Activated CD4-positive, alpha-beta T cell treated with anti-CD3 and anti-CD28 coated beads, Interleukin-2, Interleukin-4, amounts not matched to agents 100 ng/mL and 50 ng/mL, durations not matched to agents 16 hours and 8 hours (primary cell): ENCODE measurements around the gene RNPEPL1.

Experiments
- DNase-seq: peaks from one replicate; pipeline ENCODE4 v3.0.0-alpha.2; 2020; ENCODE audit warnings: low spot score

The RNPEPL1 gene

GRCh38 chr2:240577281-240578109 lies 9.2 kb downstream of the RNPEPL1 start:
- DNase-seq, result no peak

- DNase-seq, result no peak
Measured at GRCh38 chr2:240578110-240578450, 9.8 kb downstream of the RNPEPL1 start.

- no peak for DNase-seq
Measured at GRCh38 chr2:240578488-240578887, 10.2 kb downstream of the RNPEPL1 start.

DNA sequence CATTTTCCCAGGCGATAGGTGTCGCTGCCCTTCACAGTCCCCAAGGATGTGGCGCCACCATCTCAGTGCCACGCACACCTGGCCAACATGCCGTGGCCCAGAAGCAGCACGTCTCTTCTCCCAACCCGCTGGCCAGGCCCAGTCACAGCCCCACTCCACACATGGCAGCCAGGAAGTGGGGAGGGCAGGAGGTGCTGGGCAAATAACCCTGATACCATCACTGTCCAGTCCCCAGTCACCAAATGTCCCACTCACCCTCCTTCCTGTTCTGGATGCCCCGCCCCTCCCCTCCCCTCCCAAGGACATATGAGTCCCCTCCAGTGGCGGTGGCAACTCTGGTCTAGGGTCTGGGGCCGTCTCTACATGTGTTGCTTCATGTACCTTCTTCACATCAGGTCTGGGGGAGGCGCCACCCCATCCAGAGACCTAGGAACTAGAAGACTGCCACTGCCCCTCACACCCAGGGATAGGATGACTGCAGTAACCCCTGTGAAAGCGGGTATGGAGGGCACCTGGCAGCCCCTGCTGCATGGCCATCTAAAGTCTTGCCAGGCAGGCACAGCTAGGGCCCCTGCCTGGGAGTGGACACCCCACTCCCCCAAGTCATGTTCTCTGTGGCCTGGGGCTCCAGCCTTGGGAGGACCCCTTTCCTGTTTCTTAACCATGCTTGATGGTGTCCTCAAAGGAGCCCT lies 10.9 kb downstream of the RNPEPL1 start:
- DNase-seq, result no peak

GRCh38 chr2:240579771-240580614 lies 11.7 kb downstream of the RNPEPL1 start:
- peak; percentile 89 for DNase-seq

- no peak for DNase-seq
Measured at GRCh38 chr2:240581811-240582210, 13.5 kb downstream of the RNPEPL1 start.

DNA sequence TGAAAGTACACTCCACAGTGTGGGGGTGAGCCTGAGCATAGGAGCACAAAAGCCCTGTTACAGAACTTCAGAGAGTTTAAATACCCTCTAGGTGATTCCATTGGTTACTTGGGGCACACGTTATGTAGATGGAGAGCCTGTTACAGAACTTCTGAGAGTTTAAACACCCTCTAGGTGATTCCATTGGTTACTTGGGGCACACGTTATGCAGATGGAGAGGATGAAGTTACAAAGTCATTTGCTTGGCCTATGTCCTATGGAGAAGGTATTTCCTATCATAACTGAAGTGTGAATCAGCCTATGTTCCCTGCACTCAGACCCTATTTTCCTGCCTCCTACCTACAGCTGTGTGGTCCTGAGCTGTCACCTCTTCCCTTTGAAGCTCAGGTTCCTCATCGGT lies 14.5 kb downstream of the RNPEPL1 start:
- DNase-seq, result no peak

- DNase-seq, result no peak
Measured at GRCh38 chr2:240583774-240584173, 15.5 kb downstream of the RNPEPL1 start.

GRCh38 chr2:240584486-240585031 lies 16.3 kb downstream of the RNPEPL1 start:
- peak; percentile 34 for DNase-seq

- no peak for DNase-seq
Measured at GRCh38 chr2:240585101-240585500, 16.8 kb downstream of the RNPEPL1 start.

- no peak for DNase-seq
Measured at GRCh38 chr2:240585681-240586197, 17.5 kb downstream of the RNPEPL1 start.

GRCh38 chr2:240586198-240586918 lies 18.1 kb downstream of the RNPEPL1 start, which contains the start of gene CAPN10:
TSS of gene CAPN10 (plus strand) at chr2:240586734. CDS start at chr2:240586912, 178 bp downstream.
- peak; percentile 97 for DNase-seq

- peak; percentile 57 for DNase-seq
Measured at GRCh38 chr2:240586919-240587800, 18.9 kb downstream of the RNPEPL1 start.

- no peak for DNase-seq
Measured at GRCh38 chr2:240588006-240588655, 19.8 kb downstream of the RNPEPL1 start.

DNA sequence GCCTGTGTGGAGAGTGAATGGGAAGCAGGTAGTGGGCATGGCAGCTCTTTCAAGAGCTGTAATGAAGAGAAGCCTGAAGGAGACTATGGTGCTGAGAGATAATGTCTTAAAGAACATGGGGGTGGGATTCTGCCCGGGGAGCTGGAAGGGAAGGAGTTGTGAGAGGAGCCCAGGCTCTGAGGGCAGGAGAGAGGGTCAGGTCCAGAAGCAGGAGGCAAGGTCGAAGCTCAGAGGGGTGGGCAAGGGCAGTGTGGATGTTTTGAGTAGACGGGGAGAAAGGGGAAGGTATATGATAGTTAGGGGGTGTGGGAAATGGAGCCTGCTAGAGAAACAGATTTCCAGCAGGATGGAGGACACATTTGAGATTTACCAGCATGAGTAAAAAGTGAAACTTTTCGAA lies 20.4 kb downstream of the RNPEPL1 start:
- DNase-seq, result no peak

- no peak for DNase-seq
Measured at GRCh38 chr2:240589375-240589774, 21.1 kb downstream of the RNPEPL1 start.

DNA sequence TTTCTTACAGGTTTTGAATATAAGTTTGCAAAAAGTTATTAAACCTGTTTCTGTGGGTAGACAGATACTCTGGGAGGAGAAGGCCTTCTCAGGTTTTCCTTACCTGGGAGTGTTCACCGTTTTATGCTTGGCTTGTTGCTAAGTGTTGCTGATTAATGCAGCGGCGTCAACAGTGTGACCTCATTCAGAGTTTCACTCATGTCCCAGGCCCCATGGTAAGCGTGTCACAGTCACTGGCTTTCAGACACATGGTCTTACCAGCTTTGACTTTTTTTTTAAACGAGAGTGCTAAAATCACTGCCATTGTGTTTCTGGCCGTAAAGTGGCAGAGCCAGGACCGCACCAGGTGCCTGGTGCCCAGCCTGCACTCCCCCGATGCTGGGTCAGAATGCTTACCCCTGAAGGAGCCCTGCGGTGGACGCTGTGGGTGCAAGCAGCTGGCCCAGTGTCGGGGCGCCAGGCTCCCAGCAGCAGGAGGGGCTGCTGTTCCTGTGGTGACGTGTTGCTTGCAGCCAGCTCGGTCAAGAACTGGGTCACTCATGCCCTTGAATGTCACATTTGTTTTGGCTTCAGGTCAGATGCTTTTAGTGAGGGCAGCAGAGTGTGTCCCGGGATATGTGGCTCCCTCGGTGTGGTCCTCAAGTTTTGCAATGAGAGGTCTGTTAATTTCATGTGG lies 21.7 kb downstream of the RNPEPL1 start:
- DNase-seq, result no peak

DNA sequence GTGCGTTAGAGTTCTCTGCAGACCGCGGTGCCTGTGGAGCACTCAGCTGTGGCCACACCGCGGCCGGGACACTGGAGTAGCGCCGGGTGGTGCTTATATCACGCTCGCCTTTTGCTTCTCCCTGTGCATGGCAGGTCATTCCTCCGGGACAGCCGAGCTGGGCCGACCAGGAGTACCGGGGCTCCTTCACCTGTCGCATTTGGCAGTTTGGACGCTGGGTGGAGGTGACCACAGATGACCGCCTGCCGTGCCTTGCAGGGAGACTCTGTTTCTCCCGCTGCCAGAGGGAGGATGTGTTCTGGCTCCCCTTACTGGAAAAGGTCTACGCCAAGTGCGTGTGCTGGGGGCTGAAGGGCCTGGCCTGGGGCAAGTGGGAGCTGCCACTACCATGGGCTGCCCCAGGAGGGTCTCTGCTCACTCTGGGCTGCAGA lies 22.4 kb downstream of the RNPEPL1 start:
- DNase-seq, result no peak

GRCh38 chr2:240591226-240591625 lies 22.9 kb downstream of the RNPEPL1 start:
- no peak for DNase-seq
